ENCODE data around the gene ZNF763. TPM values are rescaled to one million over a fixed set of nuclear protein-coding genes. Genes with fewer than 3 reads are reported as not detected.

ZNF763 gene
- total and polyA plus RNA-seq, 9 donors = 1.1 to 2.6 (median 1.9) TPM

GRCh38 chr19:11970174-11970573 is 5.3 kb downstream of the ZNF763 start:
- H3K4me1 ChIP-seq (ENCODE audit: control insufficient read depth, insufficient read depth, low read length) = peaks cover 3% of the 10 kb centered on the region
- no peaks in the 10 kb centered on the region for H3K9me3 ChIP-seq (replicated peaks; ENCODE audit: control insufficient read depth, low read depth, low read length)
- H3K36me3 ChIP-seq (ENCODE audit: control insufficient read depth, insufficient read depth, low read length) = no peaks in the 10 kb centered on the region
- no peaks in the 10 kb centered on the region for H3K27me3 ChIP-seq (ENCODE audit: control insufficient read depth, insufficient read depth, low read length)
- no peak overlapping the region for H3K27ac ChIP-seq (ENCODE audit: low read length)
- H3K4me3 ChIP-seq (ENCODE audit: low read length) = no peak overlapping the region
- WGBS (ENCODE audit: insufficient coverage) = no CpG with 5 or more reads among the region's 1 CpG
- DNase-seq = no peak

- peaks cover under 1% of the 10 kb centered on the region for H3K9me3 ChIP-seq (replicated peaks; ENCODE audit: control insufficient read depth, low read depth, low read length)
- H3K27ac ChIP-seq (ENCODE audit: low read length) = no peak overlapping the region
- no peaks in the 10 kb centered on the region for H3K4me1 ChIP-seq (ENCODE audit: control insufficient read depth, insufficient read depth, low read length)
- no peaks in the 10 kb centered on the region for H3K36me3 ChIP-seq (ENCODE audit: control insufficient read depth, insufficient read depth, low read length)
- H3K27me3 ChIP-seq (ENCODE audit: control insufficient read depth, insufficient read depth, low read length) = no peaks in the 10 kb centered on the region
- no CpG with 5 or more reads among the region's 2 CpGs for WGBS (ENCODE audit: insufficient coverage)
- H3K4me3 ChIP-seq (ENCODE audit: low read length) = no peak overlapping the region
- DNase-seq = no peak
Observed at GRCh38 chr19:11971041-11971440, 6.2 kb downstream of the ZNF763 start.

- Histone ChIP-seq H3K4me3 (ENCODE audit: low read length) (no peak overlapping the region), H3K4me1 (ENCODE audit: control insufficient read depth, insufficient read depth, low read length) (no peaks in the 10 kb centered on the region), H3K36me3 (ENCODE audit: control insufficient read depth, insufficient read depth, low read length) (no peaks in the 10 kb centered on the region), H3K27me3 (ENCODE audit: control insufficient read depth, insufficient read depth, low read length) (no peaks in the 10 kb centered on the region), H3K27ac (ENCODE audit: low read length) (no peak overlapping the region), H3K9me3 (replicated peaks; ENCODE audit: control insufficient read depth, low read depth, low read length) (peaks cover 8% of the 10 kb centered on the region)
- DNase-seq = no peak
- 89% methylated on average over 1 of the region's 5 CpGs for WGBS (ENCODE audit: insufficient coverage)
Observed at GRCh38 chr19:11973019-11973810, 8.4 kb downstream of the ZNF763 start.

- DNase-seq = no peak
- H3K27me3 ChIP-seq (ENCODE audit: control insufficient read depth, insufficient read depth, low read length) = no peaks in the 10 kb centered on the region
- H3K36me3 ChIP-seq (ENCODE audit: control insufficient read depth, insufficient read depth, low read length) = no peaks in the 10 kb centered on the region
- no CpG with 5 or more reads among the region's 9 CpGs for WGBS (ENCODE audit: insufficient coverage)
- H3K4me3 ChIP-seq (ENCODE audit: low read length) = no peak overlapping the region
- H3K9me3 ChIP-seq (replicated peaks; ENCODE audit: control insufficient read depth, low read depth, low read length) = peaks cover 48% of the 10 kb centered on the region
- H3K4me1 ChIP-seq (ENCODE audit: control insufficient read depth, insufficient read depth, low read length) = no peaks in the 10 kb centered on the region
- H3K27ac ChIP-seq (ENCODE audit: low read length) = no peak overlapping the region
Observed at GRCh38 chr19:11978492-11979100, 13.8 kb downstream of the ZNF763 start.

- Histone ChIP-seq H3K27ac (ENCODE audit: low read length) (no peak overlapping the region), H3K36me3 (ENCODE audit: control insufficient read depth, insufficient read depth, low read length) (no peaks in the 10 kb centered on the region), H3K4me1 (ENCODE audit: control insufficient read depth, insufficient read depth, low read length) (no peaks in the 10 kb centered on the region), H3K9me3 (replicated peaks; ENCODE audit: control insufficient read depth, low read depth, low read length) (peaks cover 48% of the 10 kb centered on the region), H3K4me3 (ENCODE audit: low read length) (no peak overlapping the region), H3K27me3 (ENCODE audit: control insufficient read depth, insufficient read depth, low read length) (no peaks in the 10 kb centered on the region)
- WGBS (ENCODE audit: insufficient coverage) = no CpG with 5 or more reads among the region's 4 CpGs
- DNase-seq = no peak
Observed at GRCh38 chr19:11979527-11979926, 14.7 kb downstream of the ZNF763 start.

- Histone ChIP-seq H3K27ac (ENCODE audit: low read length) (no peak overlapping the region), H3K36me3 (ENCODE audit: control insufficient read depth, insufficient read depth, low read length) (no peaks in the 10 kb centered on the region), H3K4me1 (ENCODE audit: control insufficient read depth, insufficient read depth, low read length) (peaks cover 2% of the 10 kb centered on the region), H3K27me3 (ENCODE audit: control insufficient read depth, insufficient read depth, low read length) (no peaks in the 10 kb centered on the region), H3K4me3 (ENCODE audit: low read length) (no peak overlapping the region), H3K9me3 (replicated peaks; ENCODE audit: control insufficient read depth, low read depth, low read length) (peaks cover 45% of the 10 kb centered on the region)
- no peak for DNase-seq
- WGBS (ENCODE audit: insufficient coverage) = 100% methylated on average over 1 of the region's 4 CpGs
Observed at GRCh38 chr19:11982526-11982925, 17.7 kb downstream of the ZNF763 start.

GRCh38 chr19:11984986-11985385 is 20.1 kb downstream of the ZNF763 start:
- peaks cover 2% of the 10 kb centered on the region for H3K4me1 ChIP-seq (ENCODE audit: control insufficient read depth, insufficient read depth, low read length)
- H3K27ac ChIP-seq (ENCODE audit: low read length) = no peak overlapping the region
- H3K9me3 ChIP-seq (replicated peaks; ENCODE audit: control insufficient read depth, low read depth, low read length) = peaks cover 23% of the 10 kb centered on the region
- no peaks in the 10 kb centered on the region for H3K36me3 ChIP-seq (ENCODE audit: control insufficient read depth, insufficient read depth, low read length)
- DNase-seq = no peak
- 14% methylated on average over 5 of the region's 5 CpGs for WGBS (ENCODE audit: insufficient coverage)
- H3K27me3 ChIP-seq (ENCODE audit: control insufficient read depth, insufficient read depth, low read length) = no peaks in the 10 kb centered on the region
- H3K4me3 ChIP-seq (ENCODE audit: low read length) = no peak overlapping the region

GRCh38 chr19:11986754-11987153 is 21.9 kb downstream of the ZNF763 start:
- peaks cover 9% of the 10 kb centered on the region for H3K9me3 ChIP-seq (replicated peaks; ENCODE audit: control insufficient read depth, low read depth, low read length)
- H3K36me3 ChIP-seq (ENCODE audit: control insufficient read depth, insufficient read depth, low read length) = no peaks in the 10 kb centered on the region
- no peak for DNase-seq
- H3K27me3 ChIP-seq (ENCODE audit: control insufficient read depth, insufficient read depth, low read length) = no peaks in the 10 kb centered on the region
- no peak overlapping the region for H3K27ac ChIP-seq (ENCODE audit: low read length)
- 91% methylated on average over 13 of the region's 17 CpGs for WGBS (ENCODE audit: insufficient coverage)
- H3K4me1 ChIP-seq (ENCODE audit: control insufficient read depth, insufficient read depth, low read length) = peaks cover 2% of the 10 kb centered on the region
- no peak overlapping the region for H3K4me3 ChIP-seq (ENCODE audit: low read length)

- H3K36me3 ChIP-seq (ENCODE audit: control insufficient read depth, insufficient read depth, low read length) = no peaks in the 10 kb centered on the region
- under 1% methylated on average over 48 of the region's 54 CpGs for WGBS (ENCODE audit: insufficient coverage)
- peaks cover 2% of the 10 kb centered on the region for H3K4me1 ChIP-seq (ENCODE audit: control insufficient read depth, insufficient read depth, low read length)
- H3K9me3 ChIP-seq (replicated peaks; ENCODE audit: control insufficient read depth, low read depth, low read length) = peaks cover 2% of the 10 kb centered on the region
- peak; percentile 96 for DNase-seq
- no peaks in the 10 kb centered on the region for H3K27me3 ChIP-seq (ENCODE audit: control insufficient read depth, insufficient read depth, low read length)
- peak overlapping the region; percentile 88 for H3K4me3 ChIP-seq (ENCODE audit: low read length)
- H3K27ac ChIP-seq (ENCODE audit: low read length) = peak overlapping the region; percentile 67
Observed at GRCh38 chr19:11987405-11988281, 22.8 kb downstream of the ZNF763 start.

- H3K27me3 ChIP-seq (ENCODE audit: control insufficient read depth, insufficient read depth, low read length) = no peaks in the 10 kb centered on the region
- peaks cover 2% of the 10 kb centered on the region for H3K4me1 ChIP-seq (ENCODE audit: control insufficient read depth, insufficient read depth, low read length)
- no peak overlapping the region for H3K27ac ChIP-seq (ENCODE audit: low read length)
- H3K9me3 ChIP-seq (replicated peaks; ENCODE audit: control insufficient read depth, low read depth, low read length) = no peaks in the 10 kb centered on the region
- no peak overlapping the region for H3K4me3 ChIP-seq (ENCODE audit: low read length)
- no peak for DNase-seq
- H3K36me3 ChIP-seq (ENCODE audit: control insufficient read depth, insufficient read depth, low read length) = no peaks in the 10 kb centered on the region
- no CpG with 5 or more reads among the region's 9 CpGs for WGBS (ENCODE audit: insufficient coverage)
Observed at GRCh38 chr19:11989112-11989456, 24.2 kb downstream of the ZNF763 start.
